NOMO-1 (cell line): Measurements from ENCODE around the gene ARL15.

Experiments
- DNase-seq, 2 experiments: peaks; one replicate each; lab custom pipeline; 2025; ENCODE audit not compliant: unreplicated experiment in 2 of 2; lab: John Stamatoyannopoulos, UW

Gene ARL15

DNA sequence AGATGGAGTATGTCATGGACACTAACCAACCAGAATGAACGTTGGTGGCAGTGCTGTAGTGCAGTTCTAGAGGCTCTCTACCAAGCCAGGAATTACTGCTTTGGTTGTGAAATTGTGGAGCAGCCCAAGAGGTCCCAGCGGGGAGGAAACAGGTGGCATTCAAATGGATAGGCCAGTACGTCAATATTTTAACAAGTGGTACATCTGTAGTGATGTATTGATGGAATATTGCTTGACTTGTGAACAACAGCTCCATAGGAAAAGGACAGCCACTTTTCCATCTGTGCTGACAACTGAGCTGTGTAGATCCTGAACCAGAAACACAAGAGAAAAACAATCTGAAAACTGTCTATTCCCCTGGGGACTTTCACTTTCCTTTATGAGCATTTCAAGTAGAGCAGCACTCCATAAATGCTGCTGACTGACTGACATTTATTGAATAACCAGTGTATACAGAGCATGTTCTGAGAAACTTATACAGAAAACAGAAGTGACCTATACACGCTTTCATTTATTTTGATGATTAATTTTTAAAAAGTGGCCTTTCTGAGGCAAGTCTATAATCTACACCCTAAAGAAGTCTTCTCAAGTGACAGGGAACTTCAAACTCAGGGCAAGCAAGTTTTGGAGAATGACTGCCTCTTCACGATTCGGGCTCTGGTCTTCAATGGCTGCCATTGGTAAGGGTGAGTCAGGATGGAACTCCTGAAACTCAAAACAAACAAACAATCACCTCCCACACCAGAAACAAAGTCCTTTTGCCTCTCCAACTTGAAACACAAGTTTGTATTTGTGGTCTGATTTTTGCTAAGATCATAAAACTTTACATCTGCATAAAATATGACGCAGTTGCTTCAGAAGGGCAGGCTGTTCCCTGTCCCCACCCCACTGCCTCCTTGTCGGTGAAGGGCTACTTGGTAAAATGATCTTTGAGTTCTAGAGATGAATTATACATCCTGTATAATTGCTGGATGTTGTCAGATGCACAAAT, 387.6 kb downstream of the ARL15 start:
- no peak for DNase-seq

DNA sequence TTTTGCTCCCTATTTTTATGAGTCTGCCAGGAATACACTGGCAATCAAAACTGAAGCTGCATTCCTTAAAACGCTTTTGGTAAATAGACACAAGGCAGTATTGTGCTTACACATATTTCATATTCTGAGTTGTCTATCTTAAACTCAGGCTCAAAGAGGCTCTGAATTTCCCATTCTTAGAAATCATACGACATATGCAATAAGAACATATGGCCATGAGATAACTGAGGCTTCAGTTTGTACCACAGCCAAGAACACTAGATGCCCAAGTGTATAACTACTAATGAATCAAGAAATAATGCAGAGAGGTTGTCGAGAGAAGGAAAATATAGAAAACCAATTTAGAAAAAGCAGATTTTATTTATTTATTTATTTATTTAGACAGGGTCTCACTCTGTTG, 392.5 kb downstream of the ARL15 start:
- DNase-seq = no peak

DNA sequence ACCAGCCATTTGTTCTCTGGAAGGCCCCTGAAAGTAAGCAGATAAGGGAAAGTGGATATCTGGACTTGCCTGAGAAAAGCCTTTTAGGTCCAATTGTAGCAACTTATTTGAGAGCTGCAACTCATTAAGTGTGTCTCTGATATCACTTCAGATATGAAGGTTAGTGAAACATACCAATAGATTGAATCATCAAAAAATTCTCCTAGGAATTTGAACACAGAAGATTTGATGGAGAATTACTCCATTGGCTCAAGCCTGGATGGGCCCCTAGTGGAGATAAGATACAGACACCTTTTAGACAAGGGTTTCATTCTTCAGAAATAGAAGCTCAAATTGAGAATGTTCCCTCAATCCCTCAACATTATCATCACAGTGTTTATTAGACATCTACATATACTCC, 393.3 kb downstream of the ARL15 start:
- DNase-seq = no peak

DNA sequence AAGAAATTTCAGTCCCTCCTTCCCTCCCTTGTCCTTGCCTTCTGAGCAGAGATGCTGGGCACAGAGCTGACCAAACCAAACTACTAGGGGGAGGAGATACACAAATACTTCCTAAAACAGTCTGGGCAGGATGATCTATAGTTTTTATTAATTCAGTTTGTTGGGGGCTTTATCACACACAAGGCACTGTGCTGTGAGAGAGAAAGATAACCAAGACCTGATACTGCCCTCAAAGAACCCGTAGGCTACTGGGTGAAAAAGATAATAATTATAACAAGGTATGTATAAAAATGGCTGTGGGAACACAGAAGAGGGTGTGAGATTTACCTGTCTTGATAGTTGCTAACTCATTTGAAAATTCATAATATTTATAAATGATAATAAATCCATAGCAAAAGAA, 395.3 kb downstream of the ARL15 start:
- no peak for DNase-seq

DNA sequence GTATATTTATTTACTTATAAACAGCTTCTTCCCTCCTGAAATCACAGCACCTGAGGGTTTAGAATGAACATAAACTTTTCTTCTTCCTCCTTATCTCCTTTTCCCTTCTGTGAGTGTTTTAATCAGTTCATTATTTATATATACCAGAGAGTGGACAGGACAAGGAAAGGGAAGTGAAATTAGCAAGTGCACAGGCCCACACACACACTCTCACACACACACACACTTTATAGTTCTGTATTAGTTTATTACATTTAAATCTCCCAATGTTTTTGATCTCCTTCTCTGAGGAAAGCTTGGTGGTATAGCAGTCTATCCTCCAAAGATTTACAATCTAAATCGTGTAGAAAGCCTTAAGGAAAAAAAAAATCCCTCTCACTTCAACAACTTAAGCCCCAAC, 396.4 kb downstream of the ARL15 start:
- DNase-seq = peak in 1 of 2 experiments; percentile 24

DNA sequence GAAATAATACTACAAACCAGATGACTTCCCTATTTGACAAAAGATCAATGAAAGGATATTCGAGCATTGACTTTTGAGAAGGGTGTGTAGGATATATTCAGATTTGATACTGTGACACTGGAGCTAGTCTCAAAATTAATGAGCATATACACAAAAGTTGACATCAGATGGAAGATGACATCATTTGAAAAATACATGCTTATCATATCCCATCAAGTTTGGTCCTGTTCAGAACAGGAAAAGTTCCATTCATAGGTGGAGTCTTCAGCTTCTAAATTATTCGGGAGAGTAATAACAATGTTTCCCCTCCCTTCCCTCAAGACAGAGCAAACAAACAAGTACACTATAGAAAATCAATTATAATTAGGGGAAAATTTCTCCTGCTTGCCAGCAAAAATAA, 401.6 kb downstream of the ARL15 start:
- DNase-seq = no peak

DNA sequence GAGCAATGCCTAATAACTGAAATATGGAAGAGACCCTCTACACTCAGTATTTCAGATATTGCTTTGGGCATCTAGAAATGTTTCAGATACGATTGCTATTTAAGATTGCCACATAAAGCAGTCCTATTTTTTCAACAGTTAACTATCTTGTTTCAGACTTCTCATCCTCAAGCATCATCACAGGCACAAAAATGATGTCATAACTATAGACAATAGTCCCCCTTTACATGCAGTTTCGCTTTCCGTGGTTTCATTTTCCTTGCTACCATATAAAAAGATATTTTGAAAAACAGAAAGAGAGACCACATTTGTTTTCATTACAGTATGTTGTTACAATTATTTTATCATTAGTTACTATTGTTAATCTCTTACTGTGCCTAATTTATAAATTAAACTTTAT, 402.5 kb downstream of the ARL15 start:
- DNase-seq = no peak

DNA sequence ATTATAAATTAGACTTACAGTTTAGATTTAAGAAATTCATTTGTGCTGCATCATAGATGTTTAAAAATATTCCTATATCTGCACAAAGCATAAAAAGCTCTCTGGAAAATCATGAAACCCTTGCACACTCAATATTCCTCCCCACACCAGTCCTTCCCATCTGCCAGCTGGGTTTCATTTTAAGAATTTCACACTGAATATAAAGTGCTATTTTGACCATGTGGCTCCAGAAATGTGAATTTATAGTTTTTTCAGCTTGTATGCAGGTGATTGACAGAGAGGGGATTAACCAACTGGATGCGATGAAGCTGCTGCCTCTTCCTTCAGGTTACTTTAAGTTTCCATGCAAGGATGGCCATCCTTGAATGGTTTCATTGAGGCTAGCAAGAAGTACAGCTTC, 403.6 kb downstream of the ARL15 start:
- no peak for DNase-seq

DNA sequence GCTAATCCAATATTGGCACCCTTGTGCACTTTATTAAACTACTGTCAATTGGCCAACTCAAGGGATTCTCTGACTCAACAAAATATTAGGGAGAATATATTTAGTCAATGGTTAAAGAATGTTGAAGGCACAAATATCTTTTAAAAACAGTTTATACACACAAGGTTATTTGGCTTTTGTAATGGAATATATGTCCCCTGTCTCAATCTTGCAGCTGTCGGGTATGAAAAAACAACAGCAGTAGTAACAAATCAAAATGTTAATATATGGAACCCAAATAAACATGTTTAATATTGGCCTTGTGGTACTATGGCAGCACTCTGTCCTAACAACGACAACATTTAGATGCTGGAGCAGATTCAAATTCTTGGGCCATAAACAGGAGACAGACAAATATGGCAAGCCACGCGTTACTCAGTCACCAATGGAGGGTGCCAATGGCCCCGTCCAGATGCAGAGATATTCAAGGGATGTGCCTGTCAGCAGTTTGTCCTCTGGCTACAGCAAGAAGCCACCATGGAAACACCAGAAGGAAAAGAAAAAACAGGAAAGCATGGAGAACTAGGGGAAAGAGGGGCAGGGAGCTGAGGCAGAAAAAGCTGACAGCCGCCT, 408.0 kb downstream of the ARL15 start:
- no peak for DNase-seq

DNA sequence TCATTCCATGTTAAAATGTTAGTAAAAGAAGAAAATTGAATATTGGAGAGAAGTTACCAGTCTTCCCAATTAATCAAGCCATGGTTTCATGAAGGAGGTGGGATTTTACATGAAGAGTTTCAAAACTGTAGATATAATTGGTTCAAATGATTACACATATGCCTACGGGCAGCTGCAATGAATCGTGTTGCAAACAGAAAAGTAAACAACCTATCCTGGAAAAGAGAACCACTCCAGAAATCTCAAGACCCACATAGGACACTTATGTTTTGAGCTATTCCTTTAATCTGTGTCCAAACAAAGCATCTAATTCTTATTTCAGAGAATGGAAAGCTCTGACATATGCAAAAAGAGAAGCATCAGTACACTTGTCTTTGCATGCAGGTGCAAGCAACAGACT, 409.7 kb downstream of the ARL15 start:
- no peak for DNase-seq

DNA sequence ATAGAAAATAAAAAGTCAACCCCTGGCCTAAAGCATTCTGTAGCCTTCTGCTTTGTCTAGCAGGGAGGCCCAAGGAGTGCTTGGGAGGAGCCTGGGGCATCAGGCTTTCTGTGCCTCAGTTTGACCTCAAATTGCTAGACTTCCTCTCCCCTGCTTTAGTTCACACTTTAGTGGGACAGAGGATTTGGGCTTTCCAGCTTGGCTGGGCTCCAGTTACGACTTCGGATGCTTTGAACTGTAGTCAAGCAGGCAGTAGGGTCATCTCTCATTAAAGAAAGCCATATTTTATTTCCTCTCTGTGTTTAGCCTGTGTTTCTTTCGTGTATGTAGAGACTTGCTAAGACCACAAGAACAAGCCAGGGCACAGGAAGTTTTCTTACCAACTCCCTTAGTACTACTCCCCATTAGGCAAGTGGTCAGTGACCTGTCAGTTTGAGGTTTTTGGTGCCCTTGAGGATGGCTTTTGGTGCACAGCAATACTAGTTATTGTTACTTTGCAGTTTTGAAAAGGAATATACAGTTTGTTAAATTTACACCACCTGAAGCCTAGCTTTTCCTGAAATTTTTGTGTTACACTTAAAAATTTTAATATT, 415.2 kb downstream of the ARL15 start:
- DNase-seq = no peak

DNA sequence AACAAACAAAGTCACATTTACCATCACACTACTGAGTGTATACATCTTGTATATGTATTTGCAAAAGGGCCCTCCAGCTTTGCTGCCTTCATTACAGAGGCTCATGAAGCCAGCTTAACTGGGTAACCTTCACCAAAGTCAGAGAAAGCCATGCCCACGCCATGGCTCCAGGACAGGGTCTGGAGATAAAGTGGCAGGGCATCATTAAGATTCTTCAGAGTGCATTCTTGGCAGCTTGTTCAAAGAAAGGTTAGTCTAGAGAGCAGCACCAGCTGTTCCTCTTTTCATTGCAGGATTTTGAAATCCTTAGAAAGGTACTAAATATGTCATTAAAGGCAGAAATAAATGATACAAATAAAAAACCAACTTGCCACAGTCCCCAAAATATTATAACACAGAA, 416.7 kb downstream of the ARL15 start:
- DNase-seq = no peak

DNA sequence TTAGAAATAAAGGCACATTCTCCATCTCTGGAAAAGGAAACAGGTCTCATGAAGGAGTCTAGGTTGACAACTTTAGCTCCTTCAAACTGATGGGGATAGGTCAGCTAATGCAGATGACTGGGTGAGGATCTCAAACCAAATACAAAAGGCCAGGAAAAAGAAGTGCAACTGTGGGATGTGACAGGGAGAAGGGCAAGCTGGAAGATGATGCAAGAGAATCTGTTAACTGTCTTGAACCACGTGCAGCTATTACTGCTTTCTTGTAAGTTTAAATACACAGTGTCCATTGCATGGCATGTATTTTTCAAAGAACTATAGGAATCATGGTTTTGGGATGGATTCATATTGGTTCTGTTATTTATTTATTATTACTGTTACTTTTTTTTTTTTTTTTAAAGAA, 418.1 kb downstream of the ARL15 start:
- DNase-seq = no peak

DNA sequence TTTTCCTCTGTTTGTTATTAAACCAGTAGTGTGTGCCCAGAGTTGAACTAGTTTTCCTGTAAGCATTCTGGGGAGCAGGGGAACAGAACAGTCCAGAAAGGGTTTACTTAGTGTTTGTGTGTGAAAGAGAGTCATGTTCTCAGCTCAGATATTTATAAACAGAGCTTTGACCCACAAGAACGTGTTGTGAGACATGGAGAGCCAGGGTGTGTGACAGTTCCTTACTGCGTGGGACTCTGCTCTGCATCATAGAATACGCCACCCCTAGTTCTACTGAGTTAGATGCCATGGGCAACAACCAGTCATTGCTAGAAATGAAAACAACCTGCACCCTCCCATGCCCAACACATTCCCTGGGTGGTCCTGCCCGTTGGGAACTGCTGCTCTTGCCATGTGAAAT, 419.2 kb downstream of the ARL15 start:
- no peak for DNase-seq

DNA sequence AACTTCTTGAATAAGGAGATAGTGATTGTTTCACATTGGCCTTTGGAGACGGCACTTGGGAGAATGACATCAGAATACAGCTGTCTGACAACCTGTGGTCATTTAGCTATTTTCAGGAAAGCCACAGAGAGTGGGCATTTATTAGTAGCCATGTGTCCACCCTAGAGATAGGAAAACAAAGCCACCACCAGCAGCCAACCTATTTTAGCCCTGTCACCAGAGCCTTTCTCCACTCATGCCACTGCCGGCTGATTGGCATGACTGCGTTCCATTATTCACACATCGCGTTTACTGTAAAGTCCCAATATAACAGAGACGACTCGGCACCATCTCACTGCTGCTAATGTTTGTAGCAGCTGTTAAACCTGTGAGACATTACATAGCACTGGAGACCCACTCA, 419.9 kb downstream of the ARL15 start:
- no peak for DNase-seq

DNA sequence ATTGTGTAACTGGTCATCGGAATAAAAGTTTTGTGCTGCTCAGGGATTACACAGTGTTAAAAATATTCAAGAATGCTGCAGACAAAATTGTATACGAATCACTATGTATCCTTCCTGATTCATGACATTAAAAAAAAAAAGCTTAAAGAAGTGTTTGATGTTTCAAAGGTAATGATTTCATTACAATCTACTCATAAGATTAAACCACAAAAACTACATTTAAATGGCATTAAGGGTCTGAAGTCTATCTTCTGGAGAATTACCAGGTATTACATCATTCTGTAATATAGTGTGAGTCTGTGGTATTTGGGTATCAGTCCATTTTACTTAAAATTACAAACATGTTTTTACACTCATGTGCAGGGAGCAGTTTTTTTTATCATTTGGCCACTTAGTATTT, 425.5 kb downstream of the ARL15 start:
- DNase-seq = no peak

DNA sequence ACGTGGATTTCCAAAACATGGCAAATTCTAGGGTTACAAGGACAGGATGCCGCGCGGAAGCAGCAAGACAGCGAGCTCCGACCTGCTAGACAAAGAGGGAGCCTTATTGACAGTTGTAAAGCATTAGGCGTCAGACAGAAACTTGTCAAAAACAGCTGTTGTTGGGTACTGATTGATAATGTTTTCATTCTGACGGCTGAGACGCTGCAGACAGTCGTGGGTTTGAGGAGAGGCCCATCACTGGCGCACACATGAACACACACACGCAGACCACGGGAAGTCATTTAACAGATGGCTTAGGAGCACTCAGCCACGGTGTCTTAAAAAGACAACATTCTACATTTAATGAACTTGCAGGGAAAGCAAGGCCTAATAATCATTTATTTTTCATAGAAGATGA, 426.0 kb downstream of the ARL15 start:
- no peak for DNase-seq

DNA sequence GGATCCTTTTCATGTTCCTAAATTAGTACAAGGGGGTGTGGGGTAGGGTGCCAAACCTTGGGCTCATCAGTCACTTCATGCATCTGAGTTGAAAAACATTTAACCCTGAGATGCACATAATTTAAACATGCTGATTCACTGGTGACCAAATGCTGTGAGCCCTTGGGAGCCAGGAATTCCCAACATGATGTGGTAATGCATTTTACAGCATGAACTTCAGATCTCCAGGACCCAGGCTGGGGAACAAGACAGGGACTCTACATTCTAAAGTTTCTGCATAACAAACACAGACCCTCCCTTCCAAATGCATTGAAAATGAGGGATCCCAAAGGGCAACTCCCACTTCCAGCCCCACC, 427.7 kb downstream of the ARL15 start:
- DNase-seq = no peak

DNA sequence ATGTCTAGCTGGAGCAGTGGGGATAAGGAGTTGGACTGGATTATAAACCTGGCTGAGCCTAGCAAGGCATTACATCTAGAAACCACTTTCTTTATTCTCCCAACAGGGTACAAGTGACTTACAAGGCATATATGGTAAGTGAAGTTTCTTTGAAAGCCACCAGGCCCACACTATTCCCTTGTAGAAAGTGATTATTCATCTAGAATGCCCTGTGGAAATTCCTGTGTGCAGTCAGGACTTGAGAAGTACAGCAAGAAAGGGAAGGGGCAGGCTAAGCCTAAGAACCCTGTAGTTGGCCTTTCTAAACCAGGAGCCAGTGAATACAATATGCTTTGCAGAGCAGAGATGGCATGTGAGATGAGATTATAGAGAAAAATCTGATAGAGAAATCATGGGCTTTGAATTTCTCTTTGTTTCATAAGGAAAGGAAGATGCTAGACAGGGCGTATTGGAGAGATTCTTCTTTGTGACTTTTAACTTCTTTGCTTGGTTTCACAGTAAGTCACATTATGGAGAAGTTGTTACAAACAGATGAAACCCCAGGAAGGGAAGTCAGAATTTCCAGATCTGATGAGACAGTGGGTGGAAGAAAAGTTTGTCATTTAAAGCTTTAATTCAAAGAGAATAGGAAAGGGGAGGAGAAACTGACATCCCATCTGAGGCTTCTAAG, 428.2 kb downstream of the ARL15 start:
- no peak for DNase-seq

DNA sequence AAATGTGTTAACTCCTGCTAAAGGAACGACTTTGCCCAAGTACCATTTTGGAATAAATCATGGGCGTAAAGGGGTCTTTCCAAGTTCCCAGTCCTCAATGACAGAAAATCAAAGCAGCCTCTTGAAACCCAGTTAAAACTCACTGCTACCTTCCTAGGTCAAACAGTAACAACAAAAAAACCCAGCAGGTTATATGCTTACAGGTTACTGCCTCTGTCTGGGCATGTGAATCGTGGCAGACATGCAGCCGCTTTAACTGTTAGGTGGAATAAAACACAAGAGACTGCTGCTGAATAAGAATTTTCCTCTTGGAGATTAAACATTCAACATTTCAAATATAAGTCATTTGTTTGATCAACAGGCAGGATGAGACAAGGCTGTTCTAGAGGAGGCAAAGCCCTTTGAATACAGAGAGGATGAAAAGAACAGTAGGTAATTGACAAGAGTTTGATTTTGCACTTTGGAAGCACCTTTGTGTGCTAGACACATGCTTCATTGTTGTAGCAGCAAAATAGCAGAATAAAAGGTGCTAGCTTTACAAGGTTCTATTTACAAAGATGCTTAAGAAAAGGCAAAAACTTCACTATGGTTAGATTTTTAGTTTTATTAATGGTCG, 430.6 kb downstream of the ARL15 start:
- DNase-seq = no peak

DNA sequence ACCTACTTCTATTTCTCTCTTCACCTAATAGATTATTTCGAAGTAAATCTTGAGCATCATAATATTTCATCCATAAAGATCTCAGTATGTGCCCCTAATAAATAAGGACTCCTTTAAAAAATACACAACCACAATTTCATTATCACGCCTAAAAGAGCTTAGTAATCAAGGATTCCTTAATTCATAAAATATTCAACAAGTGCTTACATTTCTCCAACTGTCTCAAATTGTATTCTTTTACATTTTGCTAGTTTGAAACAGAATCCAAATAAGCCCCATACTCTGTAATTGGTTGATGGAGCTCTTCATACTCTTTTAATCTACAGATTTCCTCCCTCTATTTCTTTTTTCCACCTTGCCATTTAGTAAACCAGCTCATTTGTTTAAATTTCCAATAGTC, 432.4 kb downstream of the ARL15 start:
- DNase-seq = no peak
